Prostate gland (tissue), 2 donors: Measurements from ENCODE around the gene HSBP1L1.

Source experiments
- CTCF ChIP-seq, 4 experiments: fragments of 200-600 bp in 2 of 4; fragments of 450-650 bp in 2 of 4; sonication (generic) in 2 of 4; IDR thresholded peaks; 1 replicate in 3 of 4; 2 replicates in 1 of 4; pipeline ENCODE4 v1.5.1; 2016 to 2019; ENCODE audit warnings: antibody characterized with exemption in 4 of 4, mild to moderate bottlenecking in 2 of 4, moderate library complexity in 2 of 4
- POLR2A ChIP-seq: fragments of 450-650 bp; IDR thresholded peaks from one replicate; pipeline ENCODE4 v1.6.1; 2016; ENCODE audit warnings: antibody characterized with exemption, mild to moderate bottlenecking
- POLR2AphosphoS5 ChIP-seq: sonication (generic); formaldehyde crosslinking; IDR thresholded peaks from one replicate; pipeline ENCODE4 v1.6.1; 2017; ENCODE audit warnings: antibody characterized with exemption

DNA sequence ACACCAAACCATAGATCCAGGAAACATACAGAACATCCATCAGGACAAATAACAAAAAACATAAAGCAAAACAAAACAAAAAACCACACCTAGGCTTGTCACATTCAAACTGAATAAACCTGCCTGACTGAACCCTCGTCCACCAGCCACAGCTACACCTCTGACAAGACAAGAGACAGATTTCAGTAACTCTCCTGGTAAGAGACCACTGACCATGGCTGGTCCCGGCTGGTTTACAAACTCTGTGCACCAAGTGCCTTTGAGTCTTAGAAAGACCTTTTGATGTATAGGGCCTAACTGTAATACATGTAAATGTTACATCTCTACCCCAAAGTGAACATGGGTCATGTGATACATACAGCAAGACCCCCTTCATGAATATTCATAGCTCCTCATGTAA lies 8.2 kb upstream of the HSBP1L1 start:
- TF ChIP-seq CTCF (IDR thresholded peaks at IDR 0.05) (no peak), POLR2AphosphoS5 (no peak), POLR2A (no peak)
